ENCODE data around the gene TPD52L2.

Gene TPD52L2

GRCh38 chr20:63881451-63882226 lies 16.6 kb downstream of the TPD52L2 start:
- no peak for DNase-seq

- no peak for DNase-seq
Observed at GRCh38 chr20:63882257-63883200, 17.5 kb downstream of the TPD52L2 start.

- DNase-seq = no peak
Observed at GRCh38 chr20:63883201-63883593, 18.1 kb downstream of the TPD52L2 start.

- no peak for DNase-seq
Observed at GRCh38 chr20:63884506-63885263, 19.6 kb downstream of the TPD52L2 start.

GRCh38 chr20:63885264-63886053 lies 20.4 kb downstream of the TPD52L2 start:
- no peak for DNase-seq

- DNase-seq = no peak
Observed at GRCh38 chr20:63886054-63886419, 21.0 kb downstream of the TPD52L2 start.

- DNase-seq = no peak
Observed at GRCh38 chr20:63886921-63887320, 21.9 kb downstream of the TPD52L2 start.

GRCh38 chr20:63889241-63890200 lies 24.5 kb downstream of the TPD52L2 start:
- DNase-seq = no peak

- DNase-seq = no peak
Observed at GRCh38 chr20:63890201-63890576, 25.1 kb downstream of the TPD52L2 start.

- no peak for DNase-seq
Observed at GRCh38 chr20:63890616-63891015, 25.5 kb downstream of the TPD52L2 start.

- no peak for DNase-seq
Observed at GRCh38 chr20:63891061-63892002, 26.3 kb downstream of the TPD52L2 start.

GRCh38 chr20:63892402-63892801 lies 27.3 kb downstream of the TPD52L2 start:
- DNase-seq = no peak

- DNase-seq = no peak
Observed at GRCh38 chr20:63893999-63894357, 28.9 kb downstream of the TPD52L2 start.

- DNase-seq = peak; percentile 98
Observed at GRCh38 chr20:63894358-63895201, 29.5 kb downstream of the TPD52L2 start, which contains the start of gene DNAJC5. Gene DNAJC5 (plus strand): TSS chr20:63895126. CDS start chr20:63928346, 33,220 bp downstream.

- DNase-seq = no peak
Observed at GRCh38 chr20:63895202-63895951, 30.3 kb downstream of the TPD52L2 start.

- no peak for DNase-seq
Observed at GRCh38 chr20:63895952-63896263, 30.8 kb downstream of the TPD52L2 start.

GRCh38 chr20:63896264-63897105 lies 31.4 kb downstream of the TPD52L2 start:
- DNase-seq = peak; percentile 38

Measured in CD4-positive, alpha-beta T cell treated with Interleukin-17A for 4 hours (primary cell).